T-helper 9 cell (primary cell): ENCODE measurements around the gene VPS26C.
"Not testable (repeated sequence)": the region's sequence is repeated elsewhere in the genome, so short reads cannot be mapped to it uniquely, and the experiment has no call there.

Experiments used
- DNase-seq: peaks from one replicate; pipeline ENCODE4 v3.0.0-alpha.2; 2020
- total RNA-seq, 2 donors: gene quantifications; one replicate each; lab custom pipeline; 2026; lab: John Stamatoyannopoulos, UW

The VPS26C gene
- total RNA-seq = 74.6 to 119 reads per million in 2 donors

- peak; percentile 92 for DNase-seq
Observed at GRCh38 chr21:37267269-37268185, at the start of gene VPS26C. Gene VPS26C (minus strand): TSS chr21:37267334. CDS start chr21:37267294, 40 bp downstream.

DNA sequence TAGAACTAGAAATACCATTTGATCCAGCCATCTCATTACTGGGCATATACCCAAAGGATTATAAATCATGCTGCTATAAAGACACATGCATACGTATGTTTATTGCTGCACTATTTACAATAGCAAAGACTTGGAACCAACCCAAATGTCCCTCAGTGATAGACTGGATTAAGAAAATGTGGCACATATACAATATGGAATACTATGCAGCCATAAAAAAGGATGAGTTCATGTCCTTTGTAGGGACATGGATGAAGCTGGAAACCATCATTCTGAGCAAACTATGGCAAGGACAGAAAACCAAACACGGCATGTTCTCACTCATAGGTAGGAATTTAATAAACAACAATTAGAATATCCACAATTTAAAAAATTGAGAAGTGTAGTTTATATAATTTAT lies 48.9 kb upstream of the VPS26C start:
- not testable (repeated sequence) for DNase-seq

DNA sequence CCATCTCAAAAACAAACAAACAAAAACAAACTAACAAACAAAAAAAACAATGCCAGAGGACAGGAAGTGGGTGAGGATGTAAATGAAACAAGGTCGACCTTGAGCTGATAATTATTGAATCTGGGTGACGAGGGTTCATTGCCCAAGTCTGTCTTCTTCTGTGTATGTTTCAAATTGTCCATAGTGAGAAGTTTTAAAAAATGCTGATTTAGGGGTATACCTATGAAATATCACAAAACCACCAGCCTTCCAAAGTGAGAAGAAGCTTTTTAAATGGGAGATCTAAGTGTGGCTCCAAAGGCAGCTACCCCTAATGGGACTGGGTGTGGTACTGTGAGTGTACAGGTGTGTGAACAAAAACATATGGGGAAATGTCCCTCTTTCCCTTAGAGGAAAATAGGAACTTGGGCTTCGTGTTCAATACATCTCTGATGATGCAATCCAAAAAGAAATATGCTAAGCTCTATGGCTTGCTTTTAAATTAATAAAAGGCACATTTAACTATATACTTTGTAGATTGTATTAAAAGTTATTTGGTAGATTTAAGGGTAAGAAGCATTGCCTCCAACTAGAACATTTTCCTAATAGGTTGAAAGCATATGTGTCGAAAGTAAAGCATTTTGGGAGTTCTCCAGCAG lies 33.1 kb upstream of the VPS26C start:
- no peak for DNase-seq

- no peak for DNase-seq
Observed at GRCh38 chr21:37297364-37297763, 30.2 kb upstream of the VPS26C start.

GRCh38 chr21:37294679-37295078 lies 27.5 kb upstream of the VPS26C start:
- no peak for DNase-seq

DNA sequence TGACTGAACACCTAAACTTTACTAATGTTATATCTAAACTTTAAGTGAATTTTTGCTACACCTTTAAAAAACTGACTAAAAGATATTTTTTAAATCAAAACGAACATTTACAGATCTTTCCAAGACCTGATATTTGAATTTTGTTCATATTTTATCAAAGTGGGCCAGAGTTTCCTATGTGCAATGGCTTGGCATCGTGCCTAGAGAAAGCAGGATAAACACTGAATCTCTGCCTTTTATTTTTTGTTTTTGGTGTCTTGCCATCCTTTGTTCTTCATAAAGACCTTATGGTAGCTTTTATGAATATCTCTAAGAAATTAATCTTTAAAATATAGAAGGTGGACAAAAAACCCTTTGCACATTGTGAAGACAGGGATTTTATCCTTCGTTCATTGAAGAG lies 25.8 kb upstream of the VPS26C start:
- no peak for DNase-seq

- DNase-seq = no peak
Observed at GRCh38 chr21:37292041-37292440, 24.9 kb upstream of the VPS26C start.

- DNase-seq = not testable (repeated sequence)
Observed at GRCh38 chr21:37283191-37283710, 16.1 kb upstream of the VPS26C start.

GRCh38 chr21:37282602-37283001 lies 15.5 kb upstream of the VPS26C start:
- DNase-seq = not testable (repeated sequence)

DNA sequence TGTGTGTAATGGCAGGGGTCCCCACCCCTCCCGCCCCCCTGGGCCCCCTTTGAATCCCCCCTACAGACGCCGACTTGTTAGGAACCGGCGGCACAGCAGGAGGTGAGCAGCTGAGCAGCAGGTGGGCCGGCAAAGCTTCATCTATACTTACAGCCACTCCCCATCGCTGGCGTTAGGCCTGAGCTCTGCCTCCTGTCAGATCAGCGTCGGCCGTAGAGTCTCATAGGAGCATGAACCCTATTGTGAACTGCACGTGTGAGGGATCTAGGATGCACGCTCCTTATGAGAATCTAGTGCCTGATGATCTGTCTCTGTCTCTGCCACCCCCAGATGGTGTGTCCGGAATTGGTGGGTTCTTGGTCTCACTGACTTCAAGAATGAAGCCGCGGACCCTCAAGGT lies 14.9 kb upstream of the VPS26C start:
- no peak for DNase-seq

- no peak for DNase-seq
Observed at GRCh38 chr21:37281579-37281978, 14.4 kb upstream of the VPS26C start.

GRCh38 chr21:37279271-37279670 lies 12.1 kb upstream of the VPS26C start:
- DNase-seq = not testable (repeated sequence)

DNA sequence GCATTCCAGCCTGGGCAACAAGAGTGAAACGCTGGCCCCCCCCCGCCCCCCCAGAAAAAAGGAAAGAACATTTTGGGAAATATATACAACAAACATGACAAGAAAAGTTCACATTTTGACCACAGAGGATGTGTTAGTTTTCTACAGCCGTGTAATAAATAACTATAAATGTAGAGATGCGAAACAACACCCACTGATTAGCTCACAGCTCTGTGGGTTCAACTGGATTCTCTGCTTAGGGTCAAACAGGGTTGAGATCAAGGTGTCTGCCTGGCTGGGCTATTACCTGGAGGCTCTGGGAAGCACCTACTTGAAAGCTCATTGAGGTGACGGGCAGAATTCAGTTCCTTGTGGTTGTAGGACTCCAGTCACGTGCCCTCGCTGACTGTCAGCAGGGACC lies 11.1 kb upstream of the VPS26C start:
- DNase-seq = no peak

DNA sequence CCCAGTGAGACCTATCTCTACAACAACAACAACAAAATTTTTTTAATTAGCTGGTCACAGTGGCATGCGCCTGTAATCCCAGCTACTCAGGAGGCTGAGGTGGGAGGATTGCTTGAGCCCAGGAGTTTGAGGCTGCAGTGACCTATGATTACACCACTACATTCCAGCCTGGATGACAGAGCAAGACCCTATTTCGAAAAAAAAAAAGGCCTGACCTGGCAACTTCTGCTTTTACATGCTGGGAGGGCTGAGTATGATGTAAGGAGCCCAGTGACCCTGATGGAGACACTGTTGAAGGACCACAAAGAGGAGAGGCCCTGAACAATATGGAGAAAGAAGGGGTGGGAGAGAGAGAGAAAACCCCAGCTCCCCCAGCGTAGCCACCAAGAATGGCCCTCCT lies 9.2 kb upstream of the VPS26C start:
- no peak for DNase-seq

GRCh38 chr21:37273911-37274690 lies 7.0 kb upstream of the VPS26C start:
- no peak for DNase-seq

GRCh38 chr21:37273440-37273839 lies 6.3 kb upstream of the VPS26C start:
- no peak for DNase-seq

GRCh38 chr21:37272897-37273296 lies 5.8 kb upstream of the VPS26C start:
- DNase-seq = no peak

DNA sequence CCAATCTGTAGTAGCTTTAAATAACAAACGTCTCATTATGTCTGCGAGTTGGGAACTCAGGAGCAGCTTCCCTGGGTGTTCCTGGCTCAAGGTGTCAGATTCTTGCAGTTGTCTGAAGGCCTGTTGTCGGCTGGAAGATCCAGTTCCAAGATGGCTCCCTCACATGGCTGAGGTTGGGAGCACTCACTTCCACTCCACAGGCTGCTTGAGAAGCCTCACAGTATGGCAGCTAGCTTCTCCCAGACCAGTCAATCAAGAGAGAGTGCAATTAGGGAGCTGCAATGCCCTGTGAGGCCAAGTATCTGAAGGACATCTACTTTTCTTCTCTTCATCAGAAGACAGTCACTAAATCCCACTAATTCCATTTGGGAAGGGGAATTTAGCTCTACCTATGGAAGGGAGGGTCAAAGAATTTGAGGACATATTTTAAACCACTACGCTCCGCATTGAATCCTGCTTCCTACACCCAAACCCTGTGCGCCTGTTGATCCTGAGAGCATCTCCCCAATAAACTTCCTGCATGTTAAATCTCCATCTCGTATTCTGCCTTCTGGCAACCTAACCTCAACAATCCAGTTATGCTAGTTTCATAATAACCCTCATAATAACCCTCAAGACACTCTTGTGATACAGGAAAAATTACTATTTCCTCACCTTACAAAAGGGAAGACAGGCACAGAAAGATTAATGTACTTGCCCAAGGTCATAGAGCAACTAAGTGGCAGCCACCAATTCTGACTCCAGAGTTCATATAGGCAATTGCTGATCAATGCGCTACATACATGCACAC lies 3.6 kb upstream of the VPS26C start:
- DNase-seq = no peak

DNA sequence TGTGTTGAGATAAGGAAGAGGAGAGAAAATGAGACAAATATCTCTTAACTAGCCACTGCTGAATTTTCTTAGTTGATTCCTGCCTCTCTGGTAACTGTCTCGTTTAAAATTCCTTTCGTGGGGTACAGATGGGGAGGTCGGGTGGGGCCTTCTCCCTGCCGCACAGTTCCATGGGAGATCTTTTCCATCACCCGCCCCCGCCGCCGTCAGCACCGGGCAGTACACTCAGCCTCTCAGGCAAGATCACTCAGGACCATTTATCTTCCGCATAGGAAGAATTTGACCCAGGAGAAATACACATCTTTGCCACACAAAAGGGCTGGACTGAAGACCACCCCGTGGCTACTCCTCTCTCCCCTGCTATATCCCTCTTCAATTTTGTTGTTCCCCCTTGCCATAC lies 2.3 kb upstream of the VPS26C start:
- no peak for DNase-seq

DNA sequence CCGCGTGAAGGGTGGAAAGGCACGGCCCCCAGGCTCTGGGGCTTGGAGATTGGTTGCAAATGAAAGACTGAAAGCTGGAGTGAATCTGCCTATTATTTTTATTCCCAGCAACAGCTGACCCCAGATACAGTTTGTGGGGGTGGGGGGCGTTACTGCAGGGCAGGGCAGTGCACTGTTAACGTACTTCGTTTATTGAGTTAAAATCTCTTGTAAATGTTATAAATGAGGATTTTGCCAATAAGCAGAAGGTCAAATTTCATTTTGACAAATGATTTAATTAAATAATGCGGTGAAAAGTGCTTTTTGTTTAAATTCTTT lies 1.0 kb upstream of the VPS26C start:
- DNase-seq = no peak

- DNase-seq = no peak
Observed at GRCh38 chr21:37266515-37267221, 466 bp downstream of the VPS26C start.

GRCh38 chr21:37264808-37265207 lies 2.3 kb downstream of the VPS26C start:
- no peak for DNase-seq
